Ammon's horn (tissue), 1 donor: ENCODE data around the gene MLH1.
"Not testable (repeated sequence)": the region's sequence is repeated elsewhere in the genome, so short reads cannot be mapped to it uniquely, and the experiment has no call there.

Experiments used
- DNase-seq: peaks from one replicate; pipeline ENCODE4 v3.0.0-alpha.2; 2016; ENCODE audit warnings: low spot score

The MLH1 gene

GRCh38 chr3:37039161-37039846 is 46.0 kb downstream of the MLH1 start:
- DNase-seq = no peak

GRCh38 chr3:37040231-37040630 is 46.9 kb downstream of the MLH1 start:
- no peak for DNase-seq

GRCh38 chr3:37041546-37042195 is 48.4 kb downstream of the MLH1 start:
- no peak for DNase-seq

GRCh38 chr3:37042712-37043111 is 49.4 kb downstream of the MLH1 start:
- DNase-seq = not testable (repeated sequence)

- no peak for DNase-seq
These were observed 57.0 kb downstream of the MLH1 start for GRCh38 chr3:37050282-37050681.

- DNase-seq = no peak
These were observed 59.5 kb downstream of the MLH1 start for GRCh38 chr3:37052860-37053259.

GRCh38 chr3:37053337-37053736 is 60.0 kb downstream of the MLH1 start:
- DNase-seq = peak; percentile 36

- no peak for DNase-seq
These were observed 60.4 kb downstream of the MLH1 start for GRCh38 chr3:37053753-37054152.

- no peak for DNase-seq
These were observed 61.1 kb downstream of the MLH1 start for GRCh38 chr3:37054370-37054769.

GRCh38 chr3:37055077-37055476 is 61.8 kb downstream of the MLH1 start:
- DNase-seq = not testable (repeated sequence)

GRCh38 chr3:37056826-37057225 is 63.5 kb downstream of the MLH1 start:
- no peak for DNase-seq

GRCh38 chr3:37058117-37058516 is 64.8 kb downstream of the MLH1 start:
- DNase-seq = no peak

GRCh38 chr3:37064747-37065146 is 71.4 kb downstream of the MLH1 start:
- DNase-seq = no peak

- no peak for DNase-seq
These were observed 74.3 kb downstream of the MLH1 start for GRCh38 chr3:37067577-37067976.

- no peak for DNase-seq
These were observed 74.7 kb downstream of the MLH1 start for GRCh38 chr3:37068031-37068430.

GRCh38 chr3:37071921-37072320 is 78.6 kb downstream of the MLH1 start:
- no peak for DNase-seq

- DNase-seq = peak; percentile 5
These were observed 79.6 kb downstream of the MLH1 start for GRCh38 chr3:37072892-37073291.

- DNase-seq = no peak
These were observed 80.9 kb downstream of the MLH1 start for GRCh38 chr3:37074178-37074577.

- no peak for DNase-seq
These were observed 82.6 kb downstream of the MLH1 start for GRCh38 chr3:37075955-37076354.

GRCh38 chr3:37082317-37082716 is 89.0 kb downstream of the MLH1 start:
- no peak for DNase-seq

GRCh38 chr3:37086918-37087317 is 93.6 kb downstream of the MLH1 start:
- DNase-seq = no peak

GRCh38 chr3:37087870-37088269 is 94.6 kb downstream of the MLH1 start:
- no peak for DNase-seq

- no peak for DNase-seq
These were observed 99.2 kb downstream of the MLH1 start for GRCh38 chr3:37092484-37092883.

GRCh38 chr3:37093481-37093880 is 100.2 kb downstream of the MLH1 start:
- no peak for DNase-seq
